ENCODE data around the gene LILRA5. TPM values are rescaled to one million over a fixed set of nuclear protein-coding genes. Genes with fewer than 3 reads are reported as not detected.

The LILRA5 gene
- total RNA-seq, 2 experiments from 2014 or later: not detected

GRCh38 chr19:54257116-54257480 lies 55.9 kb downstream of the LILRA5 start, which contains the start of gene LILRB5:
LILRB5 (minus strand) TSS chr19:54257273; CDS start chr19:54257193, 80 bp downstream.
- Mint-ChIP-seq H3K9me3 (no peaks in the 10 kb centered on the region), H3K36me3 (no peaks in the 10 kb centered on the region), H3K4me1 (ENCODE audit: low read depth) (no peaks in the 10 kb centered on the region), H3K4me3 (no peak within 1 kb of the TSS), H3K27ac (no peak within 1 kb of the TSS), H3K27me3 (peaks cover 18% of the 10 kb centered on the region)
- ChIA-PET POLR2A (no interaction called here), CTCF (interaction anchor here (2.7 kb wide), 1 partner anchor 8 kb away, joined by 19 read pairs; no protein-coding TSS in a partner anchor)
- no peak for DNase-seq
- intact Hi-C loops (cut with micrococcal nuclease): no loop called here

Small RNAs within 50 kb of the gene (microRNA-seq; reads per million reads assigned to microRNA genes)
- gene MIR4752 (ENCODE audit: borderline microRNAs expressed, borderline number of aligned reads, borderline replicate concordance): not detected

Other genes starting within 250 kb of the LILRA5 start
- not detected for gene VSTM1, start 249.3 kb downstream of the LILRA5 start, total RNA-seq
- not detected for gene TARM1, start 231.8 kb downstream of the LILRA5 start, total RNA-seq
- gene OSCAR, start 212.4 kb downstream of the LILRA5 start, total RNA-seq: under 1 TPM; 0.29 to 0.59 TPM
- 100 to 1,000 TPM; 106 to 113 TPM for gene NDUFA3, start 210.3 kb downstream of the LILRA5 start, total RNA-seq
- gene TFPT, start 197.5 kb downstream of the LILRA5 start, total RNA-seq: 10 to 100 TPM; 27.1 to 31.6 TPM
- 10 to 100 TPM; 74.4 to 74.6 TPM for gene PRPF31, start 197.4 kb downstream of the LILRA5 start, total RNA-seq
- 10 to 100 TPM; 54.6 to 58.7 TPM for gene CNOT3, start 175.4 kb downstream of the LILRA5 start, total RNA-seq
- gene LENG1, start 153.4 kb downstream of the LILRA5 start, total RNA-seq: 1 to 10 TPM; 4.7 to 5.3 TPM
- gene TMC4, start 140.0 kb downstream of the LILRA5 start, total RNA-seq: under 1 TPM; 0.26 to 0.27 TPM
- 100 to 1,000 TPM; 107 to 112 TPM for gene MBOAT7, start 123.6 kb downstream of the LILRA5 start, total RNA-seq
- gene TSEN34, start 121.9 kb downstream of the LILRA5 start, total RNA-seq: 10 to 100 TPM; 15.5 to 16.3 TPM
- gene RPS9, start 112.3 kb downstream of the LILRA5 start, total RNA-seq: 1,000 to 10,000 TPM; 1,595 to 1,653 TPM
- 1 to 10 TPM in 1 of 2 experiments, under 1 TPM in 1; 0.68 to 1.6 TPM for gene LILRB3, start 90.2 kb downstream of the LILRA5 start, total RNA-seq
- under 1 TPM in 1 of 2 experiments, not detected in 1; 0.26 TPM for gene LILRA6, start 70.4 kb downstream of the LILRA5 start, total RNA-seq
- gene LILRB5, start 55.9 kb downstream of the LILRA5 start, total RNA-seq: not detected
- not detected for gene LILRB2, start 32.1 kb downstream of the LILRA5 start, total RNA-seq
- not detected for gene LILRA4, start 26.0 kb upstream of the LILRA5 start, total RNA-seq
- gene LAIR1, start 51.8 kb upstream of the LILRA5 start, total RNA-seq: 1 to 10 TPM; 4.9 to 5.7 TPM
- not detected for gene TTYH1, start 102.3 kb upstream of the LILRA5 start, total RNA-seq
- 100 to 1,000 TPM; 163 to 176 TPM for gene LENG8, start 136.0 kb upstream of the LILRA5 start, total RNA-seq
- gene LENG9, start 150.6 kb upstream of the LILRA5 start, total RNA-seq: 1 to 10 TPM; 5.3 to 5.6 TPM
- gene CDC42EP5, start 160.1 kb upstream of the LILRA5 start, total RNA-seq: not detected
- not detected for gene LAIR2, start 189.7 kb upstream of the LILRA5 start, total RNA-seq